Gastroesophageal sphincter (tissue), 3 donors: Measurements from ENCODE around the gene USP6NL.

ENCODE experiments used
- CTCF ChIP-seq, 4 experiments: fragments of 200-600 bp in 2 of 4; fragments of 450-650 bp in 2 of 4; sonication (generic) in 1 of 4; IDR thresholded peaks; one replicate each; pipeline ENCODE4 v1.5.1; 2017 to 2019; ENCODE audit warnings: antibody characterized with exemption in 4 of 4, mild to moderate bottlenecking in 2 of 4, moderate library complexity in 2 of 4
- POLR2A ChIP-seq, 2 donors: fragments of 450-650 bp; IDR thresholded peaks; one replicate each; pipeline ENCODE4 v1.6.1; 2017; ENCODE audit warnings: antibody characterized with exemption in 2 of 2, mild to moderate bottlenecking in 2 of 2, moderate library complexity in 1 of 2

GRCh38 chr10:11435581-11435981 lies 175.9 kb downstream of the USP6NL start:
- TF ChIP-seq POLR2A (IDR thresholded peaks at IDR 0.05) (no peak), CTCF (IDR thresholded peaks at IDR 0.05) (no peak)
